Measurements from ENCODE around the gene GPR42. TPM values are rescaled to one million over a fixed set of nuclear protein-coding genes. Genes with fewer than 3 reads are reported as not detected.

GPR42 gene
- total and polyA plus RNA-seq, 10 of the 15 experiments (the other 5 are each of a cell fraction or from before 2014, with no cell fraction given) = 0.13 TPM; not detected in 9

DNA sequence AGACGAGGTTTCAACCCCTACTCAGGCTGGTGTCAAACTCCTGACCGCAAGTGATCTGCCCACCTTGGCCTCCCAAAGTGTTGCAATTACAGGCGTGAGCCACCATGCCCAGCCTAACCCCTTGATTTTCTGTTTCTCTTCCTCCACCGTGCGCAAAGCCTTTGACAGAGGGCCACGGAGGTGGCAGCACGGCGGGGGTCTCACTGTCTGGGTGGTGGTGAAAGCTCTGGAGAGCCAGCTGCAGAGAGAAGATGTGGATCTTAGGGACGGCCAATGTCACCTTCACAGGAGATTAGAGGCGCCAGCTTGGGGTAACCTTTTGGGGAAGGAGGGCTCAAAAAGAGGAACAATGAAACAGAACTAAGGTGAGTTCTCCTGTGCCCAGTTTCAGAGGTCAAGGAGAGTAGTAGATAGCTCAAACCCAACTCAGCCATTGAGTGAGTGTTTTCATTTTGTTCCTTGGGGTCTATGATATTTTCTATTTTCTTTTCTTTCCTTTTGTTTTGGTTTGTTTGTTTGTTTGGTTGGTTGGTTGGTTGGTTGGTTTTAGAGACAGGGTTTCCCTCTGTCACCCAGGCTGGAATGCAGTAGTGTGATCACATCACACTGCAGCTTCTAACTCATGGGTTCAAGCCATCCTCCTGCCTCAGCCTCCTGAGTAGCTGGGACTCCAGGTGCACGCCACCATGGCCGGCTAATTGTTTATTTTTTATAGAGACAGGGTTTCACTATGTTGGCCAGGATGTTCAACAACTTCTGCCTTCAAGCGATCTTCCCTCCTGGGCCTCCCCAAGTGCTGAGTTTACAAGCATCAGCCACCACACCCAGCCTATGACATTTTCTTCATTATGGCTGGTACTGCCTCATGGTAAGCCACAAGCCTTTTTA is 37.7 kb downstream of the GPR42 start:
- DNase-seq (ENCODE audit: low read depth, low spot score) = peak; percentile 76
- POLR2A ChIA-PET = interaction anchor here (0.7 to 1.7 kb wide), 10 partner anchors 8 to 76 kb away, joined by 3 to 9 read pairs (median 4); no protein-coding TSS in a partner anchor
- TF ChIP-seq TCF12 (IDR thresholded peaks at IDR 0.05; ENCODE audit: low read depth, low read length) = no peak
- TF ChIP-seq MYC (IDR thresholded peaks at IDR 0.05; ENCODE audit: insufficient read depth, insufficient read length, insufficient replicate concordance, low read length, severe bottlenecking) = no peak
- TF ChIP-seq ESRRA (IDR thresholded peaks at IDR 0.05; ENCODE audit: low read length) = peak; percentile 90; the same call in 1 of the 2 replicates
- TF ChIP-seq, protein P1, sequence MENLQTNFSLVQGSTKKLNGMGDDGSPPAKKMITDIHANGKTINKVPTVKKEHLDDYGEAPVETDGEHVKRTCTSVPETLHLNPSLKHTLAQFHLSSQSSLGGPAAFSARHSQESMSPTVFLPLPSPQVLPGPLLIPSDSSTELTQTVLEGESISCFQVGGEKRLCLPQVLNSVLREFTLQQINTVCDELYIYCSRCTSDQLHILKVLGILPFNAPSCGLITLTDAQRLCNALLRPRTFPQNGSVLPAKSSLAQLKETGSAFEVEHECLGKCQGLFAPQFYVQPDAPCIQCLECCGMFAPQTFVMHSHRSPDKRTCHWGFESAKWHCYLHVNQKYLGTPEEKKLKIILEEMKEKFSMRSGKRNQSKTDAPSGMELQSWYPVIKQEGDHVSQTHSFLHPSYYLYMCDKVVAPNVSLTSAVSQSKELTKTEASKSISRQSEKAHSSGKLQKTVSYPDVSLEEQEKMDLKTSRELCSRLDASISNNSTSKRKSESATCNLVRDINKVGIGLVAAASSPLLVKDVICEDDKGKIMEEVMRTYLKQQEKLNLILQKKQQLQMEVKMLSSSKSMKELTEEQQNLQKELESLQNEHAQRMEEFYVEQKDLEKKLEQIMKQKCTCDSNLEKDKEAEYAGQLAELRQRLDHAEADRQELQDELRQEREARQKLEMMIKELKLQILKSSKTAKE (IDR thresholded peaks at IDR 0.05; ENCODE audit: low read depth, poor library complexity, severe bottlenecking) = peak; percentile 69
- no peak for TF ChIP-seq ZNF274 (IDR thresholded peaks at IDR 0.05; ENCODE audit: insufficient read depth, insufficient read length)
- TF ChIP-seq ASH2L (IDR thresholded peaks at IDR 0.05; ENCODE audit: borderline replicate concordance, low read depth) = 0 out of 2 replicates have a peak, but pooled peaks have one; percentile 10
- peak; percentile 69; the same call in 1 of the 2 replicates for TF ChIP-seq MTA2 (IDR thresholded peaks at IDR 0.05; ENCODE audit: low read depth)
- no peak for TF ChIP-seq MEF2A (IDR thresholded peaks at IDR 0.05; ENCODE audit: insufficient read depth, low read depth, low read length)
- peak; percentile 94 for TF ChIP-seq NR2F1 (conservative IDR thresholded peaks at IDR 0.05)
- TF ChIP-seq, protein P2, sequence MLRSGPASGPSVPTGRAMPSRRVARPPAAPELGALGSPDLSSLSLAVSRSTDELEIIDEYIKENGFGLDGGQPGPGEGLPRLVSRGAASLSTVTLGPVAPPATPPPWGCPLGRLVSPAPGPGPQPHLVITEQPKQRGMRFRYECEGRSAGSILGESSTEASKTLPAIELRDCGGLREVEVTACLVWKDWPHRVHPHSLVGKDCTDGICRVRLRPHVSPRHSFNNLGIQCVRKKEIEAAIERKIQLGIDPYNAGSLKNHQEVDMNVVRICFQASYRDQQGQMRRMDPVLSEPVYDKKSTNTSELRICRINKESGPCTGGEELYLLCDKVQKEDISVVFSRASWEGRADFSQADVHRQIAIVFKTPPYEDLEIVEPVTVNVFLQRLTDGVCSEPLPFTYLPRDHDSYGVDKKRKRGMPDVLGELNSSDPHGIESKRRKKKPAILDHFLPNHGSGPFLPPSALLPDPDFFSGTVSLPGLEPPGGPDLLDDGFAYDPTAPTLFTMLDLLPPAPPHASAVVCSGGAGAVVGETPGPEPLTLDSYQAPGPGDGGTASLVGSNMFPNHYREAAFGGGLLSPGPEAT (IDR thresholded peaks at IDR 0.05; ENCODE audit: low read depth) = peak; percentile 56; the same call in 1 of the 2 replicates
- TF ChIP-seq MEF2B (IDR thresholded peaks at IDR 0.05; ENCODE audit: partially characterized antibody, poor library complexity, severe bottlenecking) = peak; percentile 48
- peak; percentile 69 for TF ChIP-seq EED (IDR thresholded peaks at IDR 0.05; ENCODE audit: low read depth)
- TF ChIP-seq, protein P3, sequence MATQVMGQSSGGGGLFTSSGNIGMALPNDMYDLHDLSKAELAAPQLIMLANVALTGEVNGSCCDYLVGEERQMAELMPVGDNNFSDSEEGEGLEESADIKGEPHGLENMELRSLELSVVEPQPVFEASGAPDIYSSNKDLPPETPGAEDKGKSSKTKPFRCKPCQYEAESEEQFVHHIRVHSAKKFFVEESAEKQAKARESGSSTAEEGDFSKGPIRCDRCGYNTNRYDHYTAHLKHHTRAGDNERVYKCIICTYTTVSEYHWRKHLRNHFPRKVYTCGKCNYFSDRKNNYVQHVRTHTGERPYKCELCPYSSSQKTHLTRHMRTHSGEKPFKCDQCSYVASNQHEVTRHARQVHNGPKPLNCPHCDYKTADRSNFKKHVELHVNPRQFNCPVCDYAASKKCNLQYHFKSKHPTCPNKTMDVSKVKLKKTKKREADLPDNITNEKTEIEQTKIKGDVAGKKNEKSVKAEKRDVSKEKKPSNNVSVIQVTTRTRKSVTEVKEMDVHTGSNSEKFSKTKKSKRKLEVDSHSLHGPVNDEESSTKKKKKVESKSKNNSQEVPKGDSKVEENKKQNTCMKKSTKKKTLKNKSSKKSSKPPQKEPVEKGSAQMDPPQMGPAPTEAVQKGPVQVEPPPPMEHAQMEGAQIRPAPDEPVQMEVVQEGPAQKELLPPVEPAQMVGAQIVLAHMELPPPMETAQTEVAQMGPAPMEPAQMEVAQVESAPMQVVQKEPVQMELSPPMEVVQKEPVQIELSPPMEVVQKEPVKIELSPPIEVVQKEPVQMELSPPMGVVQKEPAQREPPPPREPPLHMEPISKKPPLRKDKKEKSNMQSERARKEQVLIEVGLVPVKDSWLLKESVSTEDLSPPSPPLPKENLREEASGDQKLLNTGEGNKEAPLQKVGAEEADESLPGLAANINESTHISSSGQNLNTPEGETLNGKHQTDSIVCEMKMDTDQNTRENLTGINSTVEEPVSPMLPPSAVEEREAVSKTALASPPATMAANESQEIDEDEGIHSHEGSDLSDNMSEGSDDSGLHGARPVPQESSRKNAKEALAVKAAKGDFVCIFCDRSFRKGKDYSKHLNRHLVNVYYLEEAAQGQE (IDR thresholded peaks at IDR 0.05; ENCODE audit: low read depth, low read length) = no peak
- TF ChIP-seq RCOR1 (conservative IDR thresholded peaks at IDR 0.05; ENCODE audit: low read depth, low read length) = no peak

More for the DNA sequence above, 37.7 kb downstream of the GPR42 start:
- BruUV-seq (replicated peaks) = TSS peak; percentile 69
- in situ Hi-C loops (cut with MboI) = no loop called here
- Histone ChIP-seq H3K4me2 (ENCODE audit: control insufficient read depth, insufficient read depth) (peak overlapping the region; percentile 78), H3K9me3 (replicated peaks; ENCODE audit: control insufficient read depth, insufficient read depth, low read length) (no peaks in the 10 kb centered on the region; the same call in 2 of the 3 replicates), H3K4me3 (peak overlapping the region; percentile 59), H3K9ac (ENCODE audit: control insufficient read depth, insufficient read depth, low read length) (peak overlapping the region; percentile 30; the same call in 1 of the 2 replicates), H4K20me1 (ENCODE audit: control insufficient read depth, insufficient read depth) (no peaks in the 10 kb centered on the region), H3K4me1 (ENCODE audit: control insufficient read depth, insufficient read depth, low read length) (peaks cover 38% of the 10 kb centered on the region), H2AFZ (ENCODE audit: control insufficient read depth, low read depth, low read length) (no peak overlapping the region), H3K36me3 (ENCODE audit: control insufficient read depth in 2 of 2, insufficient read depth in 2 of 2, low read length in 1 of 2) (no peaks in the 10 kb centered on the region; a peak in 1 of 4 replicates), H3K27me3 (replicated peaks in 1 of 2; ENCODE audit: control insufficient read depth in 2 of 2, insufficient read depth in 2 of 2, low read length in 1 of 2) (no peaks in the 10 kb centered on the region), H3K27ac (ENCODE audit: control insufficient read depth, insufficient read depth) (peak overlapping the region; percentile 71), H3K79me2 (ENCODE audit: control insufficient read depth, insufficient read depth, low read length) (peaks cover 2% of the 10 kb centered on the region)
- intact Hi-C loops (cut with micrococcal nuclease; ENCODE audit: unreplicated experiment) = loop anchor here (2.0 kb wide), 2 partner anchors 50 to 56 kb away; no protein-coding TSS in a partner anchor
- RAD21 ChIA-PET (ENCODE audit: unreplicated experiment) = interaction anchor here (1.0 to 5.8 kb wide), 12 partner anchors 9 to 85 kb away, joined by 3 to 56 read pairs (median 4); no protein-coding TSS in a partner anchor
- WGBS (ENCODE audit: insufficient coverage, insufficient replicate concordance, low lambda C conversion rate, missing lambda C conversion rate) = 49% methylated on average over 13 of the region's 13 CpGs
- peak; percentile 86 for ATAC-seq
- peak; percentile 85 for FAIRE-seq
- CTCF ChIA-PET = interaction anchor here (0.7 to 2.1 kb wide), 5 partner anchors 51 to 100 kb away, joined by 3 to 8 read pairs (median 4); no protein-coding TSS in a partner anchor
- SMC1A ChIA-PET (ENCODE audit: uncharacterized antibody, unreplicated experiment) = interaction anchor here (0.6 to 10.6 kb wide), 15 partner anchors 8 to 61 kb away, joined by 3 to 152 read pairs (median 4); partner anchors contain the start of gene FFAR1

All from GM12878 (cell line).